Muscle of arm (tissue), 14 donors: ENCODE results near the gene HMGA1. TPM values are rescaled to one million over a fixed set of nuclear protein-coding genes. Genes with fewer than 3 reads are reported as not detected.

ENCODE experiments used
- DNase-seq: peaks from one replicate; pipeline ENCODE4 v3.0.0-alpha.2; 2013
- long read RNA-seq, 11 donors: transcript quantifications; one replicate each; lab custom pipeline, GENCODE V29; 2026
- polyA plus RNA-seq, 12 donors: library from polyadenylated mRNA; unstranded; fragments of 120-200 nt; gene quantifications; one replicate each; pipeline ENCODE4 v1.2.1, GENCODE V29; 2013; ENCODE audit not compliant: insufficient read length in 12 of 12

The HMGA1 gene, protein sequence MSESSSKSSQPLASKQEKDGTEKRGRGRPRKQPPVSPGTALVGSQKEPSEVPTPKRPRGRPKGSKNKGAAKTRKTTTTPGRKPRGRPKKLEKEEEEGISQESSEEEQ
- polyA plus RNA-seq, result 100 to 1,000 TPM in 4 of 12 donors, 10 to 100 TPM in 7, not detected in 1; 62.1 to 167 (median 88.1) TPM
- long read RNA-seq, donor 1, transcript HMGA1-201 (6 exons, 1,920 nt), result major isoform, 59 of 141 reads
- long read RNA-seq, donor 1, transcript HMGA1-204 (6 exons, 1,887 nt), result minor isoform, 36 of 141 reads
- long read RNA-seq, donor 1, transcript HMGA1-205 (5 exons, 2,159 nt), result minor isoform, 7 of 141 reads
- long read RNA-seq, donor 1, partial matches to known transcripts, result 35 of 141 reads
- long read RNA-seq, donor 1, other reads (novel, unspliced or antisense), result 0 of 141 reads
- long read RNA-seq, donor 2, transcript HMGA1-204 (6 exons, 1,887 nt), result minor isoform, 11 of 202 reads
- long read RNA-seq, donor 2, transcript HMGA1-201 (6 exons, 1,920 nt), result major isoform, 43 of 202 reads
- long read RNA-seq, donor 2, transcript HMGA1-205 (5 exons, 2,159 nt), result minor isoform, 8 of 202 reads
- long read RNA-seq, donor 2, partial matches to known transcripts, result 140 of 202 reads
- long read RNA-seq, donor 2, other reads (novel, unspliced or antisense), result 0 of 202 reads
- long read RNA-seq, donor 3, transcript HMGA1-201 (6 exons, 1,920 nt), result major isoform, 17 of 28 reads
- long read RNA-seq, donor 3, transcript HMGA1-204 (6 exons, 1,887 nt), result minor isoform, 7 of 28 reads
- long read RNA-seq, donor 3, partial matches to known transcripts, result 0 of 28 reads
- long read RNA-seq, donor 3, other reads (novel, unspliced or antisense), result 0 of 28 reads
- long read RNA-seq, donor 4, transcript HMGA1-204 (6 exons, 1,887 nt), result minor isoform, 5 of 33 reads
- long read RNA-seq, donor 4, transcript HMGA1-201 (6 exons, 1,920 nt), result major isoform, 24 of 33 reads
- long read RNA-seq, donor 4, partial matches to known transcripts, result 0 of 33 reads
- long read RNA-seq, donor 4, other reads (novel, unspliced or antisense), result 0 of 33 reads
- long read RNA-seq, donor 5, transcript HMGA1-201 (6 exons, 1,920 nt), result major isoform, 40 of 73 reads
- long read RNA-seq, donor 5, transcript HMGA1-206 (5 exons, 716 nt), result minor isoform, 6 of 73 reads
- long read RNA-seq, donor 5, transcript HMGA1-204 (6 exons, 1,887 nt), result minor isoform, 10 of 73 reads
- long read RNA-seq, donor 5, transcript HMGA1-205 (5 exons, 2,159 nt), result minor isoform, 7 of 73 reads
- long read RNA-seq, donor 5, partial matches to known transcripts, result 10 of 73 reads
- long read RNA-seq, donor 5, other reads (novel, unspliced or antisense), result 0 of 73 reads
- long read RNA-seq, donor 6, transcript HMGA1-204 (6 exons, 1,887 nt), result minor isoform, 5 of 62 reads
- long read RNA-seq, donor 6, transcript HMGA1-201 (6 exons, 1,920 nt), result major isoform, 19 of 62 reads
- long read RNA-seq, donor 6, partial matches to known transcripts, result 38 of 62 reads
- long read RNA-seq, donor 6, other reads (novel, unspliced or antisense), result 0 of 62 reads
- long read RNA-seq, donor 7, transcript HMGA1-204 (6 exons, 1,887 nt), result minor isoform, 6 of 24 reads
- long read RNA-seq, donor 7, transcript HMGA1-201 (6 exons, 1,920 nt), result major isoform, 15 of 24 reads
- long read RNA-seq, donor 7, partial matches to known transcripts, result 0 of 24 reads
- long read RNA-seq, donor 7, other reads (novel, unspliced or antisense), result 0 of 24 reads
- long read RNA-seq, donor 8, transcript HMGA1-205 (5 exons, 2,159 nt), result minor isoform, 8 of 80 reads
- long read RNA-seq, donor 8, transcript HMGA1-204 (6 exons, 1,887 nt), result minor isoform, 15 of 80 reads
- long read RNA-seq, donor 8, transcript HMGA1-201 (6 exons, 1,920 nt), result major isoform, 50 of 80 reads
- long read RNA-seq, donor 8, partial matches to known transcripts, result 5 of 80 reads
- long read RNA-seq, donor 8, other reads (novel, unspliced or antisense), result 0 of 80 reads
- long read RNA-seq, donor 9, transcript HMGA1-201 (6 exons, 1,920 nt), result major isoform, 15 of 21 reads
- long read RNA-seq, donor 9, partial matches to known transcripts, result 0 of 21 reads
- long read RNA-seq, donor 9, other reads (novel, unspliced or antisense), result 0 of 21 reads
- long read RNA-seq, donor 10, transcript HMGA1-204 (6 exons, 1,887 nt), result minor isoform, 11 of 49 reads
- long read RNA-seq, donor 10, transcript HMGA1-201 (6 exons, 1,920 nt), result major isoform, 27 of 49 reads
- long read RNA-seq, donor 10, transcript HMGA1-205 (5 exons, 2,159 nt), result minor isoform, 6 of 49 reads
- long read RNA-seq, donor 10, partial matches to known transcripts, result 5 of 49 reads
- long read RNA-seq, donor 10, other reads (novel, unspliced or antisense), result 0 of 49 reads
- long read RNA-seq, donor 11, transcript HMGA1-201 (6 exons, 1,920 nt), result major isoform, 26 of 103 reads
- long read RNA-seq, donor 11, transcript HMGA1-204 (6 exons, 1,887 nt), result minor isoform, 10 of 103 reads
- long read RNA-seq, donor 11, partial matches to known transcripts, result 64 of 103 reads
- long read RNA-seq, donor 11, other reads (novel, unspliced or antisense), result 0 of 103 reads

DNA sequence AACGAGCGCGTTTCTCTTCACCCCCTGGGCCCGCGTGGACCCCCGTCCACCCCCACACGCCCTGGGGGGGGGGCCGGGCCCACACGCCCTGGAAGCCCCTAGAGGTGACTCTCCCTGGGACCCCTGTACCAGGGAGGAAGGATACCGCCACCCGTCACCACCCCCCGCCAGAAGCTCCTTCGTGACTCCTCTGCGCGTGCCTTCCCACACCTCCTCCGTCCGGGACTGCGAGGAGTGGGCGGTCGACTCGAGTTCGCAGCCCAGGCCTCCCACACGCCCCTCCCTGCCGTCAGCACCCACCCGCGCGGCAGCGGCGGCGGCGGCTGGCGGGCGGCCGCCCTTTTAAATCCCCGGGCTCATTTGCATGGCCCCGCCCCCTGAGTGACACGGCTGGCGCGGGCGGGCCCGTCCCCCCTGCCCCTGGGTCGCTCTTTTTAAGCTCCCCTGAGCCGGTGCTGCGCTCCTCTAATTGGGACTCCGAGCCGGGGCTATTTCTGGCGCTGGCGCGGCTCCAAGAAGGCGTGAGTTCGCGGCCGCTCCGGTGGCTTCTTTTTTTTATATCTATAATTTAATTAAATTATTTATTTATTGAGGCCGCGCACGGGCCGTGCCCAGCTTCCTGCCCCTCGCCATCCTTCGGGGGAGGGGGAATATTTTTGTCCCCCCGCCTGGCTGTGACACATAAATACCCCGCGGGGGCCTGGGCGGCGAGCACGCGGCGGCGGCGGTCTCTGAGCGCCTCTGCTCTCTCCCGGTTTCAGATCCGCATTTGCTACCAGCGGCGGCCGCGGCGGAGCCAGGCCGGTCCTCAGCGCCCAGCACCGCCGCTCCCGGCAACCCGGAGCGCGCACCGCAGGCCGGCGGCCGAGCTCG lies at the start of gene HMGA1:
TSS of gene HMGA1 (plus strand) at position 431 of the 873 bp plus-strand sequence. CDS start 3,908 bp downstream, outside the sequence.
- DNase-seq, result peak; percentile 71

DNA sequence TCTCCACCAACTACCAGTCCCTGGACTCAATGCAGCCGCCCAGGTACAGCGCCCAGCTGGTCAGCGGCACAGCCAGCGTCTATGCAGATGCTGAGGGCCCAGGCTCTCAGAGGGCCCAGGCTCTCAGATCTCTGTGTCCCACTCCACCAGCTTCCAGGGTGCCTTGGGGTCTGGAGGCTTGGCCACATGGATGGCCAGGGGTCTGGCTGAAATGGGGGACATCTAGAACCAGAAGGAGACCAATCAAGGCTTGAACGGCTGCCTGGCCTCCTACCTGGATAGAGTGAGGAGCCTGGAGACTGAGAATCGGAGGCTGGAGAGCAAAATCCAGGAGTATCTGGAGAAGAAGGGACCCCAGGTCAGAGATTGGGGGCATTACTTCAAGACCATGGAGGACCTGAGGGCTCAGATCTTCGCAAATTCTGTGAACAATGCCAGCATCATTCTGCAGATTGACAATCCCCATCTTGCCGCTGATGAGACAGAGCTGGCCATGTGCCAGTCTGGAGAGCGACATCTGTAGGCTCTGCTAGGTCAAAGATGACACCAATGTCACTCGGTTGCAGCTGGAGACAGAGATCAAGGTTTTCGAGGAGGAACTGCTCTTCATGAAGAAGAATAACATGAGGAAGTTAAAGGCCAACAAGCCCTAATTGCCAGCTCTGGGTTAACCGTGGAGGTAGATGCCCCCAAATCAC lies 46.7 kb upstream of the HMGA1 start:
- DNase-seq, result no peak

DNA sequence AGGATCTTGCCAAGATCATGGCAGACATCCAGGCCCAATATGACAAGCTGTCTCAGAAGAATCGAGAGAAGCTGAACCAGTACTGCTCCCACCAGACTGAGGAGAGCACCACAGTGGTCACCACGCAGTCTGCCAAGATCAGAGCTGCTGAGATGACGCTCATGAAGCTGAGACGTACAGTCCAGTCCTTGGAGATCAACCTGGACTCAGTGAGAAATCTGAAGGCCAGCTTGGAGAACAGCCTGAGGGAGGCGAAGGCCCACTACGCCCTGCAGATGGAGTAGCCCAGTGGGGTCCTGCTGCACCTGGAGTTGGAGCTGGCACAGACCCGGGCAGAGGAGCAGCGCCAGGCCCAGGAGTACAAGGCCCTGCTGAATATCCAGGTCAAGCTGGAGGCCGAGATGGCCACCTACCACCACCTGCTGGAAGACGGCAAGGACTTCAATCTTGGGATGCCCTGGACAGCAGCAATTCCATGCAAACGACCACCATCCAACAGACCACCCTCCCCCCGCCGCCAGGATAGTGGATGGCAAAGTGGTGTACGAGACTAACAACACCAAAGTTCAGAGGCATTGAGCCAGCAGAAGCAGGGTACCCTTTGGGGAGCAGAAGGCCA lies 46.1 kb upstream of the HMGA1 start:
- no peak for DNase-seq

DNA sequence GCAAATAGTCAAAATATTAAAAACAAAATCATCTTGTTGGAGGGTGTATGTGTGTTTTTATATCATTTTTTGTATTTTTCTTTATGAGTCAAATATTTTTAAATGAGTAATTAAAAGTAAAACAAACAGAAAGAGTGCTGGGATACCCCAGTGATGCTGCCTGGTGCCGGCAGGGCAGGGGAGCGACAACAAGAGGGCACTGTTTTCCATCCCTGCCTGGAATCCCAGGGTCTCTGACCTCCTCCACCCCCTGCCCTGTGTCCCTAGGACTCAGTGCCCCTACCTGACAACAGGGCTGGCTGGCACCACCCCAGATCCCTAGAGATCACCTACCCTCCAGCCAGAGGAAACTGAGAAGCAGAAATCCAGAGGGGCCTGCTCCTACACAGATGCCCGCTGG lies 41.9 kb upstream of the HMGA1 start:
- no peak for DNase-seq

DNA sequence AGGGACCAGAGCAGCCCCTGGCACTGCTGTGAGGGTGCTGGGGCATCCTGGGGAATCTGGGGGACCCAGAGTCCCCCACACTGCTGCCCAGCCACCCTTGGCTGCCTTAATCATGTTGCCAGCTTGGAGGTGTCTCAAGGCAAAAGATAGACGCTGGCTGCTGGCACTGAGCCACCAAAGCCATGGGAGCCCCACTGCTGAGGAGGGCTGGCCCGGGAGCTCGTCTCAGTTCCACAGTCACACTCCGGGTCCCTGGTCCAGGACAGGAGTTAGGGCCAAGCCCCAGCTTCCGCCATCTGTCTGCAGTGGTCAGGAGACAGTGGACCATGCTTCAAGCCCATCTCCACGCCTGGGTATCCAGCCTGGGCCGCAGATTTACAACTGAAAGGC lies 41.0 kb upstream of the HMGA1 start:
- DNase-seq, result no peak

DNA sequence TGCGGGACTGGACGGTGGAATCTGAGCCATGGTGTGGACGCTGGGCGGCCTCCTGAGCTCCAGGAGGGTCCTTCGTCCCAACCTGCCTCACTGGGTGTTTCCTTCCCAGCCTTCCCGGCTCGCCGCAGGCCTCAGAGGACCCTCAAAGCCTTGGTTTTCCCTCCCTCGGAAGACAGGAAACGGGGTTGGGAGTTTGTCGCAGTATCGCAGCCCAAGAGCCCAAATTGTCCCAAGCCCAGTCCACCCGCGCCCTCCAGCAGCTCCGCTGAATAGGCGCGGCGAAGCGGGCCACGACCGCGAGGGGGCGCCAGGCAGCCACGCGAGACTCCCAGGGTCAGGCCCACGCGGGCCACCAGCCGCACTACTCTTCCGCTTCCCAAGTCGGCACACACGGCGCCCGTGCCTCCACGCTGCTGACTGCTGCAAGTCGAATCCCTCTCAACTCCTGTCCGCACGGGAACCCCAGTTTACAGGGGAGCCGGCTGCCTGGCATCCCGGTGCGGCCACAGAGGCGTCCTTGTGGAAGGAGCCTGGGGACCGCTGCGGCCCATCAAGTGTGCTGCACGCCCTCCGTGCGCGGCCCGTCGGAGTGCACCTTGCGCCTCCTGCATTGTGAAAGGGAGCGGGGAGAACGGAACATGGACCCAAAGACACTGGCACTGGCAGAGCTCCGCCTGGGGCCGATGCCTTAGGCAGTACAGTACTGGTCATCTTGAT lies 40.4 kb upstream of the HMGA1 start:
- peak; percentile 80 for DNase-seq

DNA sequence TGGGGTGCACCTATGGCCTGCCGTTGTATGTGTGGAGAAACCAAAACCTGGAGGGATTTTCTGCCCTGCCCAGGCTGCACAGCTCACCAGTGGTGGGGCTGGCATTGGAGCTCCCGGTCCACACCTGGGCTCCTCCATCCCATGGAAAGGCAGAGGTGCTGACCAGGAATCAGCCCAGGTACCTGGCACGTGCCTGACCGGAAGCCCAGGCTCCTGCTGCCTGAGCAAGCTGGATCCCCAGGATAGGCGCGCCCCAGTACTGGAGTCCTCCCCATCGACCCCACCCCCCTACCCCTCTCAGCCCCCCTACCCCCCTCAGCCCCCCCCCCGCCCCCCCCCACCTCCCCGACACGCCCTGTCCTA lies 39.9 kb upstream of the HMGA1 start:
- DNase-seq, result no peak

DNA sequence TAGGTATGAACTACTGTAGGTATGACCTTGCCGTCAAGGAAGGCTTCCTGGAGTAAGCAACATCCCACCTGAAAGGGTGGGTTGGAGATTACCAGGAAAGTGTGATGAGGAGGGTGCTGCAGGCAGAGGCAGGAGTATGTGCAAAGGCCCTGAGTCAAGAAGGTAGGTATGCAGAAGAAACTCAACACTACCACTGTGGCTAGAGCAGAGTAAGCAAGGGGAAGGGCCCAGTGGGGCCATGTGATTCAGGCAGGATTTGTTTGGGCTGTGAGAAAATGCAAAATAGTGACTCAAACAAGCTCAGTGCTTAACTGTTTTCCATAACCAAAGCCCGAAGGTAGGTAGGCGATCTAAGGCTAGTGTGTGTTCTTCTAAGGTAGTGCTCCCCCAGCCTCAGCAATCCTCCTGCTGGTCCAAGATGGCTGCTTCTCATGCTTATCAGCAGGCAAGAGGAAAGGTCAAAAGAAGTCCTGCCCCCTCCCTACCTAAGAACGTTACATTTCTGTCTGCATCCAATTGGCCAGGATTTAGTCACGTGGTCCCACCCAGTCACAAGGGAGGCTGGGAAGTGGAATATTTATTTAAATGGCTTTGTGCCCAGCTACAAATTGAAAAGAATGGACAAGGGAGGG lies 36.2 kb upstream of the HMGA1 start:
- no peak for DNase-seq

DNA sequence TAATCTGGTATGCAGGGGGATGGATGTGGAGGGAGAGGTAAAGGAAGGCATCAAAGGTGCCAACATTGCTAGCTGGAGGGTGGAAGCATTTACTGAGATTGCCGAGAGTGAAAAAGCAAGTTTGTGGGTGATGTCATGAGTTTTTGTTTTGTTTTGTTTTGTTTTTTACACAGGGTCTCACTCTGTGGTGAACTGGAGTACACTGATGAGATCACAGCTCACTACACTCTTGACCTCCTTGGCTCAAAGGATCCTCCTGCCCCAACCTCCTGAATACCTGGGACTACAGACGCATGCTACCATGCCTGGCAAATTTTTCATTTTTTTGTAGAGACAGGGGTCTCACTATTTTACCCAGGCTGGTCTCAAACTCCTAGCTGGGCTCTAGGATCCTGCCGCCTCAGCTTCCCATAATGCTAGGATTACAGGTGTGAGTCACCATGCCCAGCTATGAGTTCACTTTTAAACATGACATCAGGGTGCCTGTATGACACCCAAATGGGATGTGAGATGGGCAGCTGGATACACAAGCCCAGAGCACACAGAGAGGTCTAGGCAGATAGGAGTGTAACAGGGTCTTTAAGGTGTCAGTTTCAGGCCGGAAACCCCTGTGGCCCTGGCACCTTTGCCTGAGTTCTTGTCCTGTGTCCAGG lies 35.1 kb upstream of the HMGA1 start:
- no peak for DNase-seq

DNA sequence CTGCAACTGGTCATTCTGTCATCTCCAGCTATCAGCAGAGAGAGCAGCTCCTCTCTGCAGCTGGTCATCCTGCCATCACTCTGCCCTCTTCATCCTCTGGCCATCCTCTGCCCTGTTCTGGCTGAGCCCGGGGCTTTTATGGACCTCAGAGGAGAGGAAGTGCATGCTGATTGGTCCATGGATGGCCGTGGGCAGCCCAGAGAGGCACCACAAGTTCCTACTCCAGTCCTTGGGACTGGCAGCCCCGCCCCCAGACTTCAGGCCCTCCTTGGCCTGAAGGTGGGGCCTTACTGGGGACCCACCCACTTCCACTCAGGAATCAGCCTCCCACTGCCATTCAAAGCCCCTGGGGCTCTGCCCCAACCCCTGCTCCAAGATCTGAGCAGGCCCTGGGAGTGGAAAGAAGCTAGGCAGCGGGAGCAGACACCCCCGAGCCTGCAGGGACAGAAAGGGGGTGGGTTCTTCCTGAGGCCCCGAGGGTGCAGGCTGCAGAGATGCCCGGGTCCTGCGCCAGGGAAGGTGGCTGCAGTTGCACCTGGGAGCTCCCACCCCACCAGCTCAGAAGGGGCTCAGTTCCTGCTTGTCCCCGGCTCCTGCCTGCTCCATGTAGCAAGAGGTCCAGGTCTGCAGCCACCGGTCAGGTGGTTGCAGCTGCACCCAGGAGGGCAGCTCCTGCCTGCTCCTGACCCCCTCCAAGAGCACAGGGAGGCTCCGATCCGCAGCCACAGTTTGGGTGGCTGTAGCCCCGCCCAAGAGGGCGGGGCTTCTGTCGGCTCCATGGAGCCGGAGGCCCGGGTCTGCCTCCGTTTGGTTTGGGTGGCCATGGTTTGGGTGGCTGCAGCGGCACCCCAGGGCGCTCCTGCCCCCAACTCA lies 34.1 kb upstream of the HMGA1 start:
- DNase-seq, result no peak

DNA sequence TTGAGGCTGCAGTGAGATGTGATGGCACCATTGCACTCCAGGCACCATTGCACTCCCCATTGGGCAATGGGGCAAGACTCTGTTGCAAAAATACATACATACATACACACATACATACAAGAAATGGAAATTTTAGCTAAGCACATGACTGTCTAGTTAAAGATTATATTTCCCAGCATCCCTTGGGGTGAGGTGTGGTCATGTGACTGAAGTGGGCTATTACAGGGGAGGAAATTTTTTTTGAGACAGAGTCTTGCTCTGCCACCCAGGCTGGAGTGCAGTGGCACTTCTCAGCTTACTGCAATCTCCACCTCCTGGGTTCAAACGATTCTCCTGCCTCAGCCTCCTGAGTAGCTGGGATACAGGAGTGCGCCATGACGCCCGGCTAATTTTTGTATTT lies 32.0 kb upstream of the HMGA1 start:
- no peak for DNase-seq

DNA sequence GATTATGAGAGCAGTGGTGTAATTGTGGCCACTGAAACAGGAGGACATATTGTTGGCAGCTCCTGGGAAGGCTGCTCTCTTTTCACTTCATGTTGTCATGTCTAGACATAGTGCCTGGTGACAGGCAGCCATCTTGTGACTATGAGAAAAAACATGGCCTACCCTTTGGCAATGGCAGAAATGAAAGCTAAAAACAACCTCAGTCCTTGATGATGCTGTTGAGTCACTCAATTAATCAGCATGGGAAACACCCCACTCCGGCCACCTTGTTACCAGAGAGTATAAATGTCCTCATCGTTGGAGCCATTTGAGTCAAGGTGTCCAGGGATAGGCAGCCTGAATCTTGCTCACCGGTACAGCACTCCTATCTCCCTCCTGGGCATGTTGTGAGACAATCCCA lies 31.2 kb upstream of the HMGA1 start:
- no peak for DNase-seq

DNA sequence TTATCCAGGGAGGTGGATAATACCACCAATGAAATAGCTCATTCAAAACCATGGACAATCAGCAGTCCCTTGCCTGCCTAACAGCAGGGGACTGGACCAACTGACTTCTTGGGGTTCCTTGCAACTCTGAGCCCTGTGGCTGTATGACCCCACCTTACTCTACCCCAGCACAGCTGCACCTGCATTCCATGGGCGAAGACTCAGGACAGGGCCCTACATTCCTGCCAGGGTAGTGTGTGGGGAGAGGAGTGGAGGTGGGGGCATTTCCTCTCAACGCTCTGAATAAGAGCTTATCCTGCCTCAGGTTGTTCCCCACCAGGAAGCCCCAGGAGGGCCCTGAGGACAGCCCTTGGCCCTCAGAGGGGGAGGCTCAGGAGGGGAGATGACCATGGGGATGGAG lies 30.8 kb upstream of the HMGA1 start:
- DNase-seq, result no peak

DNA sequence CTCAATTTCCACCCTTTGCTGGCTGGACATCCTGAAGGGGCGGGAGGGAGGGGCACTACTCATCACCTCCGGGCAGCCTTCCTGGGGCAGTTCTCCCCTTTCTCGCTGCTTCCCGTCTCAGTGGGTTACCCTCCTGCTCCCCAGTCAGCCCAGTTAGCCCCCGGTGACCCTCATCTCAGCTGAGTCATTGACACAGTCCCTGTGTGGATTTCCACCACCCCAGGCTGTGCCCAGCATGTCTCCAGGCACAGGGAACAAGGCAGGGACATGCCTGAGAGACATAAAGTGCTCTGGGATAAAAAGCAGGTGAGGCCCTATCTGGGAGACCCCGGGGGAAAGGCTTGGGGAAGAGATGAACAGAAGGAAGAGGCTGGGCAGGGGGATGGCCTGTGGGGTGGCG lies 29.9 kb upstream of the HMGA1 start:
- no peak for DNase-seq
